C4-2B (cell line): Measurements from ENCODE around the gene RRAGC.

Experiments
- H3K27ac ChIP-seq: fragments of 450-650 bp; 2 replicates; pipeline ENCODE4 v1.5.1; 2017
- CTCF ChIP-seq: fragments of 450-650 bp; conservative IDR thresholded peaks from 2 replicates; pipeline ENCODE4 v1.5.1; 2017; ENCODE audit warnings: mild to moderate bottlenecking
- ZFX ChIP-seq: fragments of 450-650 bp; IDR thresholded peaks from 2 replicates; pipeline ENCODE4 v1.6.1; 2017

RRAGC gene

GRCh38 chr1:38834937-38835827 is 24.4 kb downstream of the RRAGC start:
- no peak overlapping the region for H3K27ac ChIP-seq

DNA sequence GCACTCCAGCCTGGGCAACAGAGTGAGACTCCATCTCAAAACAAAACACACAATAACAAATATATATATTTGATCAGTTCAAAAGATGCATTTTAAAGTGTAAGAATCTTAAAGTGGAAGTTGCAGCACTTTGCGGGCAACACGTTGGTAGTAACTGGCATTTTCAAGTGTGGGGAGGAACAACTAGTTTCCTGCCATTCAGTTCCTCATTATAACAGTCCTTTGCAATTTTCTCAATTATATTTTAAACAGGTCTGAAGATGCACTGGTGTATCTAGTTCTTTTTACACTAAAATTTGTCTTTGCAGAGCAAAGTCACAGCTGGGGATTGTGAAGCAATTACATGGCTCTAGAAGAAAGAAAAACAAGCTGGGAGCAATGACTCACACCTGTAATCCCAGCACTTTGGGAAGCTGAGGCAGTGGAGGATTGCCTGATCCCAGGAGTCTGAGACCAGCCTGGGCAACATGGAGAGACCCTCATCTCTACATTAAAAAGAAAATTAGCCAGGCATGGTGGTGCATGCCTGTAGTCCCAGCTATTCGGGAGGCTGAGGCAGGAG is 25.3 kb downstream of the RRAGC start:
- no peak overlapping the region for H3K27ac ChIP-seq
- TF ChIP-seq CTCF (no peak), ZFX (no peak)

More at GRCh38 chr1:38834937-38835827, 24.4 kb downstream of the RRAGC start:
- no peak for TF ChIP-seq ZFX
- peak; percentile 86 for TF ChIP-seq CTCF

GRCh38 chr1:38833146-38833545 is 26.4 kb downstream of the RRAGC start:
- H3K27ac ChIP-seq, result no peak overlapping the region
- TF ChIP-seq CTCF (no peak), ZFX (no peak)

GRCh38 chr1:38832370-38832734 is 27.2 kb downstream of the RRAGC start:
- TF ChIP-seq CTCF, result no peak
- TF ChIP-seq ZFX, result no peak
- H3K27ac ChIP-seq, result no peak overlapping the region

GRCh38 chr1:38831731-38832369 is 27.7 kb downstream of the RRAGC start:
- TF ChIP-seq ZFX (no peak), CTCF (no peak)
- no peak overlapping the region for H3K27ac ChIP-seq

GRCh38 chr1:38829368-38829767 is 30.2 kb downstream of the RRAGC start:
- H3K27ac ChIP-seq, result no peak overlapping the region
- TF ChIP-seq ZFX (no peak), CTCF (no peak)

GRCh38 chr1:38827318-38827717 is 32.3 kb downstream of the RRAGC start:
- no peak overlapping the region for H3K27ac ChIP-seq
- TF ChIP-seq CTCF, result no peak
- no peak for TF ChIP-seq ZFX
